Natural killer cell (primary cell): ENCODE results near the gene LRRC49. TPM values are rescaled to one million over a fixed set of nuclear protein-coding genes. Genes with fewer than 3 reads are reported as not detected.

Source experiments
- ATAC-seq, 3 donors: fragments of 150-1000 bp in 2 of 3; fragments of 200-7000 bp in 1 of 3; cut with Tn5 transposase; 1 replicate in 1 of 3; 2 replicates in 2 of 3; pipeline ENCODE4 v1.10.0; 2021; ENCODE audit warnings: mild to moderate bottlenecking in 2 of 3, moderate library complexity in 2 of 3
- DNase-seq, 2 donors: peaks; one replicate each; pipeline versions ENCODE4 v3.0.0 to v3.0.0-alpha.2; 2013 to 2021; ENCODE audit warnings: mixed read lengths in 1 of 2
- H3K27ac ChIP-seq: one replicate; pipeline ENCODE4 v1.5.1; 2013; ENCODE audit warnings: mild to moderate bottlenecking, low read length
- H3K27me3 ChIP-seq: one replicate; pipeline ENCODE4 v1.6.1; 2013; ENCODE audit warnings: low read length; ENCODE audit not compliant: control insufficient read depth, insufficient read depth
- H3K36me3 ChIP-seq: one replicate; pipeline ENCODE4 v1.6.1; 2013; ENCODE audit warnings: low read length; ENCODE audit not compliant: control insufficient read depth, insufficient read depth
- H3K4me1 ChIP-seq: one replicate; pipeline ENCODE4 v1.6.1; 2013; ENCODE audit warnings: low read length; ENCODE audit not compliant: control insufficient read depth, insufficient read depth
- H3K4me3 ChIP-seq: one replicate; pipeline ENCODE4 v1.5.1; 2013; ENCODE audit warnings: low read length
- H3K9me3 ChIP-seq: one replicate; pipeline ENCODE4 v1.6.1; 2013; ENCODE audit warnings: low read length; ENCODE audit not compliant: control insufficient read depth, insufficient read depth
- H3K27ac Mint-ChIP-seq, 2 donors: one replicate each; pipeline ENCODE4 v1.8.0; 2022; ENCODE audit warnings: mild to moderate bottlenecking in 2 of 2, mixed read lengths in 2 of 2, moderate library complexity in 1 of 2
- H3K27me3 Mint-ChIP-seq, 2 donors: one replicate each; pipeline ENCODE4 v1.8.0; 2022; ENCODE audit warnings: low read depth in 2 of 2, mixed read lengths in 2 of 2
- H3K36me3 Mint-ChIP-seq: one replicate; pipeline ENCODE4 v1.8.0; 2022; ENCODE audit warnings: mixed read lengths
- H3K4me1 Mint-ChIP-seq, 2 donors: one replicate each; pipeline ENCODE4 v1.8.0; 2022; ENCODE audit warnings: mixed read lengths in 2 of 2
- H3K4me3 Mint-ChIP-seq: one replicate; pipeline ENCODE4 v1.8.0; 2022; ENCODE audit warnings: mild to moderate bottlenecking, moderate library complexity, mixed read lengths
- H3K9me3 Mint-ChIP-seq, 2 donors: one replicate each; pipeline ENCODE4 v1.8.0; 2022; ENCODE audit warnings: mixed read lengths in 2 of 2
- WGBS: methylation state at CpG from one replicate; pipeline ENCODE4 v1.1.7; 2013; ENCODE audit warnings: missing lambda C conversion rate; ENCODE audit not compliant: insufficient coverage; 5-methylcytosine and 5-hydroxymethylcytosine counted together
- intact Hi-C: fragments of 100-400 bp; cut with micrococcal nuclease; formaldehyde crosslinking; loops from one replicate; pipeline ENCODE4 v1.14.2; 2022
- total RNA-seq, 4 donors: library from RNA; stranded (reverse); fragments of 120-200 nt in 1 of 4; gene quantifications; one replicate each; pipeline versions ENCODE4 v1.2.3 to v1.2.4, GENCODE V29; 2013 to 2022
- TF ChIP-seq, protein P1 (sequence below): fragments of 200-600 bp; IDR thresholded peaks from one replicate; pipeline ENCODE4 v1.8.0; 2022; ENCODE audit warnings: antibody characterized with exemption

LRRC49 gene
- total RNA-seq, 3 donors from 2014 or later (not counting 1 experiment from before 2014, with no cell fraction given): 0.14 to 0.38 TPM; not detected in 1

DNA sequence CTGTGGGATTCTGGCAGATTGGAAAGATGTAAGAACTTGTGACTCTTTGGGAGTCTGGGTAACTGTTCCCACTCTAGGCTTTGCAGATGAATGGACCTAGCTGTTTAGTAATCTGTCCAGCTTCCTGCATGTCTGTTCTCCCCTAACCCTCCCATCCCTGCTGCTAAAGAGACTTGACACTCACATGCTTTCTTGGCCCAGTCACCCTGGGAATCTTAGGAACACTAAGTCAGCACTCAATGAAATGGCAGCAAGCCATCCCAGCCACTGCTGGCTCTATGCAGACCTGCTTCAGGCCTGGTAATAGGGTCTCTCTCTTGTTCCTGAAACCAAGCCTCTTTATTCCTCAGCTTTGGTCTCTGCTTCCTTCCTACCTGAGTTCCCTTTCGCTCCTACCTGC lies 158.9 kb downstream of the LRRC49 start:
- no peaks in the 10 kb centered on the region for H3K36me3 ChIP-seq
- no peak overlapping the region for H3K4me3 ChIP-seq
- Mint-ChIP-seq H3K4me3 (no peak overlapping the region), H3K36me3 (no peaks in the 10 kb centered on the region), H3K9me3 (no peaks in the 10 kb centered on the region), H3K27me3 (peaks cover 7 to 30% of the 10 kb centered on the region in 2 donors), H3K4me1 (no peaks in the 10 kb centered on the region), H3K27ac (no peak overlapping the region)
- no peaks in the 10 kb centered on the region for H3K9me3 ChIP-seq
- ATAC-seq (no peak), DNase-seq (no peak)
- intact Hi-C loops: no loop called here
- 76% methylated on average over 1 of the region's 1 CpG for WGBS
- no peaks in the 10 kb centered on the region for H3K4me1 ChIP-seq
- no peaks in the 10 kb centered on the region for H3K27me3 ChIP-seq
- no peak overlapping the region for H3K27ac ChIP-seq
- TF ChIP-seq, protein P1, sequence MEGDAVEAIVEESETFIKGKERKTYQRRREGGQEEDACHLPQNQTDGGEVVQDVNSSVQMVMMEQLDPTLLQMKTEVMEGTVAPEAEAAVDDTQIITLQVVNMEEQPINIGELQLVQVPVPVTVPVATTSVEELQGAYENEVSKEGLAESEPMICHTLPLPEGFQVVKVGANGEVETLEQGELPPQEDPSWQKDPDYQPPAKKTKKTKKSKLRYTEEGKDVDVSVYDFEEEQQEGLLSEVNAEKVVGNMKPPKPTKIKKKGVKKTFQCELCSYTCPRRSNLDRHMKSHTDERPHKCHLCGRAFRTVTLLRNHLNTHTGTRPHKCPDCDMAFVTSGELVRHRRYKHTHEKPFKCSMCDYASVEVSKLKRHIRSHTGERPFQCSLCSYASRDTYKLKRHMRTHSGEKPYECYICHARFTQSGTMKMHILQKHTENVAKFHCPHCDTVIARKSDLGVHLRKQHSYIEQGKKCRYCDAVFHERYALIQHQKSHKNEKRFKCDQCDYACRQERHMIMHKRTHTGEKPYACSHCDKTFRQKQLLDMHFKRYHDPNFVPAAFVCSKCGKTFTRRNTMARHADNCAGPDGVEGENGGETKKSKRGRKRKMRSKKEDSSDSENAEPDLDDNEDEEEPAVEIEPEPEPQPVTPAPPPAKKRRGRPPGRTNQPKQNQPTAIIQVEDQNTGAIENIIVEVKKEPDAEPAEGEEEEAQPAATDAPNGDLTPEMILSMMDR: no peak

DNA sequence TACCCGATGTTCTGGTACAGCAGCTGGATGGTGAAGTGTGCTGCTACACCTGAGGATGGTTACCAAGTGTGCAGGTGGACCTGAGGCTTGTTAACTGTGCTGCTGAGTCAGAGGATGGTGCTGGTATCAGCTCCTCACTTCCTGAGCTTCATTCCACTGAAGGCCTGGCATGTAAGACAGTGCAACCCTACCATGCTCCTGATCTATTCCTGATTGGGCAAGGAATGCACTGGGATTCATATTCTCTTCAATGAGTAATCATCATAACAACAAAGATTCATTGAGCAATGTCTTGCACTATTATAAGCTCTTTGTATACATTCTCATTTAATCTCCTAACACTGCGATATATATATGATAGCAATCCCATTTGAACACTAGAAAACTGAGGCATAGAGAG lies 159.7 kb downstream of the LRRC49 start:
- H3K27ac Mint-ChIP-seq: no peak overlapping the region
- no peak overlapping the region for H3K4me3 ChIP-seq
- DNase-seq (no peak), ATAC-seq (no peak)
- H3K4me3 Mint-ChIP-seq: no peak overlapping the region
- H3K9me3 ChIP-seq: no peaks in the 10 kb centered on the region
- H3K36me3 ChIP-seq: no peaks in the 10 kb centered on the region
- H3K27ac ChIP-seq: no peak overlapping the region
- H3K4me1 Mint-ChIP-seq: no peaks in the 10 kb centered on the region
- no peaks in the 10 kb centered on the region for H3K9me3 Mint-ChIP-seq
- peaks cover 7 to 30% of the 10 kb centered on the region in 2 donors for H3K27me3 Mint-ChIP-seq
- H3K36me3 Mint-ChIP-seq: no peaks in the 10 kb centered on the region
- WGBS: 70% methylated on average over 1 of the region's 2 CpGs
- TF ChIP-seq, protein P1: no peak
- H3K27me3 ChIP-seq: no peaks in the 10 kb centered on the region
- H3K4me1 ChIP-seq: no peaks in the 10 kb centered on the region
- intact Hi-C loops: no loop called here

DNA sequence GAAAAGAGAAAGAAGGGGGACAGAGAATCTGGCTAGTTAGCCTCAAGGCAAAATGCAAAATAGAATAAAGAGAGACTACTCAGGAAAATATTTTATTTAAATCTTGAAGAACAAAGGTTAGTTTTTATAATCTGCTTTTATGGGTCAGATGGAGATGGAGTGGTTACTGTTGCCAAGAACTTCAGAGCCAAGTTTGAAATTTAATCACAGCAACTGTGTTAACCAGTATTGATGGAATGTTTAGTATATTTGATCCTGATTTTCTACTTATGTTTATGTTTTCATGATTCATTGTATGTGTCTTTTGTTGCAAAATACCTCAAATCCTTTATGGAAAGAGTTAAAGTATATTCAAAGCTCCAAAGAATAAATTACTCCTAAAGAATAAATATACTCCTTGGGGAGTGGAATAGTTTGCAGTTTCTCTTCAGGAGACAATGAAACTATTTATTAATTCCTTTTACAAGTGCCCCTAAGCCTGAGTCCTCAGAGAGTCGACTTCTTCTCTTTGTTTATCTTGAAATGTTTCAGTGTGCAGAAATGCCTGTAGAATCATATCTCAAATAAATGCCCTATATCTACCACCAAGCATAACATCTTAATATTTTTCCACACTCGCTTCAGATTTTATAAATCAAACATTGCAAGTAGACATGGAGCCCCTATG lies 161.8 kb downstream of the LRRC49 start:
- H3K27me3 Mint-ChIP-seq: peaks cover 7 to 29% of the 10 kb centered on the region in 2 donors
- whole genome bisulfite sequencing: 83% methylated on average over 1 of the region's 2 CpGs
- DNase-seq (no peak), ATAC-seq (no peak)
- Histone ChIP-seq H3K4me3 (no peak overlapping the region), H3K4me1 (no peaks in the 10 kb centered on the region), H3K9me3 (no peaks in the 10 kb centered on the region), H3K27ac (no peak overlapping the region), H3K36me3 (no peaks in the 10 kb centered on the region), H3K27me3 (no peaks in the 10 kb centered on the region)
- H3K4me1 Mint-ChIP-seq: no peaks in the 10 kb centered on the region
- H3K9me3 Mint-ChIP-seq: peaks cover 2 to 3% of the 10 kb centered on the region in 2 donors
- H3K36me3 Mint-ChIP-seq: no peaks in the 10 kb centered on the region
- TF ChIP-seq, protein P1: no peak
- H3K27ac Mint-ChIP-seq: no peak overlapping the region
- intact Hi-C loops: no loop called here
- no peak overlapping the region for H3K4me3 Mint-ChIP-seq

DNA sequence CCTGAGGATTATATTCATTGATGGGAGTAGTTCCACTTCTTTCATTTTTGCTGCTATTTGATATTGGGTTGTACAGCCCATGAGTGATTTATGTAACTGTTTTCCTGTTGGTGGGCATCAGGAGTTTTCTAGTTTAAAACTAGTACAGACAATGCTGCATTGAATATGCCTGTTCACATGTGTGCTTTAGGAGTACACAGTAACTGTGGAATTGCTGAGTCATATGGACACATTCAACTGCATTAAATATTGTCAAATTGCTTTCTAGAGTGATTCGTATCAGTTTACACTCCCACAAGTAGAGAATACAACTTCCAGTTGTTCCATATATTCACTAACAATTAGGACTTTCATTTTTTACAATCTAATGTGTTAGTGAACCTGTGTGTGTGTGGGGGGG lies 162.8 kb downstream of the LRRC49 start:
- no peaks in the 10 kb centered on the region for H3K4me1 ChIP-seq
- Mint-ChIP-seq H3K27me3 (peaks cover 11 to 34% of the 10 kb centered on the region in 2 donors), H3K36me3 (no peaks in the 10 kb centered on the region), H3K9me3 (peaks cover 2 to 4% of the 10 kb centered on the region in 2 donors), H3K4me3 (no peak overlapping the region), H3K27ac (no peak overlapping the region), H3K4me1 (no peaks in the 10 kb centered on the region)
- DNase-seq: no peak
- ATAC-seq: no peak
- H3K36me3 ChIP-seq: no peaks in the 10 kb centered on the region
- no CpG with 5 or more reads among the region's 1 CpG for WGBS
- no peaks in the 10 kb centered on the region for H3K9me3 ChIP-seq
- TF ChIP-seq, protein P1: no peak
- intact Hi-C loops: no loop called here
- H3K4me3 ChIP-seq: no peak overlapping the region
- H3K27ac ChIP-seq: no peak overlapping the region
- no peaks in the 10 kb centered on the region for H3K27me3 ChIP-seq
